NCI-H1417 (cell line): ENCODE measurements around the gene PDE9A.
"Not testable (repeated sequence)": the region's sequence is repeated elsewhere in the genome, so short reads cannot be mapped to it uniquely, and the experiment has no call there.

ENCODE experiments used
- DNase-seq, 3 experiments: peaks; one replicate each; lab custom pipeline; 2025; lab: John Stamatoyannopoulos, UW

The PDE9A gene

DNA sequence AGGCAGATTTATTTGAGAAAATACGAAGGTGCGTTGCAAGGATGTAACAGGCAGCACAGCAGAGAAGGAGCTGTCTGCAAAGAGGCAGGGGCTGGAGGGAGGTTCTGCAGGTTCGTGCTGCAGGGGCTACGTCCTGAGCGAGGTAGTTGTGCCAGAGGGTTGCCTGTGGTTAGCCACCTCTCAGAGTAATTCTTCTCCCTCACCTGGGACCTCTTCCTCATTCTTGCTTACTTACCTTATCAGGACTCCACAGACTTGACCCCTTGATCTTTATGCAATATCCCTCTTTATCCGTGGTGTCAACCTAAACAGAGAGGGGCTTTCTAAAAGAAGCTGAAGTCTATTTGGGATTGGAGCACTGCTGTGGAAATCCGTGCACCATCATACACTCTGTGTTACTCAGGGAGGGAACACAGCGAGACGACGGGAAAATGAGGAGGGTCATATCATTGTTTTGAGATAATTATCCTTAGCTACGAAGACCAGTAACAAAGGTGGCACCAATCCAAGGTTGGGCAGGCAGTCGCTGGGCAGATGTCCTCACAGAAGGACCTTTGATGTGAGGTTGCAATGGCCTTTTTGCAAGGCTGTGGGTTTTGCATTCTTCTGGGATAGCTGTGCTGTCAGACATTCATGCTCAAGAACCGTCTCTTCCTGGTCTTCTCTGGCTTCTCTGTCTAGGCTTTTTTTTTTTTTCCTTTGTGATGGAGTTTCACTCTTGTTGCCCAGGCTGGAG, 143.1 kb downstream of the PDE9A start:
- no peak for DNase-seq

DNA sequence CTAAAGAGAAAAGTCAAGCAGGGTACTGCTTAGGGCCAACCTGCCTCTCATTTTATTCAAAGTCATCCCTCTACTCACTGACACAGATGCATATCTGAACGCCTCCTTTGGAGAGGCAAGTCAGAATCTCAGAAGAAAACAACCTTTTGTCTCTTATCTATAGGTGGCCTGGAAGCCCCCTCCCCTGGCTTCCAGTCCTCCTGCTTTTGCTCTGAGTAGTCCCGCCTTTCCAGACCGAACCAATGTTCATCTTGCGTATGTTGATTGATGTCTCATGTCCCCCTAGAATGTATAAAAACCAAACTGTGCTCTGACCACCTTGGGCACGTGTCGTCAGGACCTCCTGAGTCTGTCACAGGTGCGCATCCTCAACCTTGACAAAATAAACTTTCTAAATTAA, 144.1 kb downstream of the PDE9A start:
- DNase-seq: no peak

DNA sequence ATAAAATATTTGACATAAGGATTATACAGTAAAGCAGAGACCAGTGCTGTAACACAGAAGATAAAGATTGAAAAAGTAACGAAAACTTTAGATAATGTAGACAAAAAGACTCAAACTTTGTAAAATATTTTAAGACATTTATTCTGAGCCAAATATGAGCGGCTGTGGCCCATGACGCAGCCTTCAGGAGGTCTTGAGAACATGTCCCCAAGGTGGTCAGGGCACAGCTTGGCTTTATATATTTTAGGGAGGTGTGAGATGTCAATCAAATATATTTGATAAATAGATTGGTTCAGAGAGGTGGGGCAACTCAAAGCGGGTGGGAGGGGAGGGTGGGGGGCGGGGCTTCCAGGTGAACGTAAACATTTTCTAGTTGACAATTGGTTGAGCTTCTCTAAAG, 144.7 kb downstream of the PDE9A start:
- no peak for DNase-seq

DNA sequence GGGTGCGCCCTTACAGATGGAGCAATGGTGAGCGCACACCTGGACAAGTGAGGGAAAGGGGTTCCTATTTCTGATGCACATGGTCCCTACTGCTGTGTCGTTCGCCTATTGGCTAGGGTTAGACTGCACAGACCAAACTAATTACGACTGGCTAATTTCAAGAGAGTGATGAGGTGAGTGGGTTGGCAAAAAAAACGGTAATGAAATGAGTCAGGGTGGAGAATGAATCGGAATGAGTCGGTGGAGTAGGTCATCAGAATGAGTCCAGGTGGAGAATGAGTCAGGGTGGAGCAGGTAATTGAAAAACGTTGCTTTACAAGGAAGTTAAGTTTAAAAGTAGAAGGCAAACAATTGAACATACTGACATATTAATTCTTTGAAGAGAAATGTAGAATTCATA, 146.1 kb downstream of the PDE9A start:
- no peak for DNase-seq

DNA sequence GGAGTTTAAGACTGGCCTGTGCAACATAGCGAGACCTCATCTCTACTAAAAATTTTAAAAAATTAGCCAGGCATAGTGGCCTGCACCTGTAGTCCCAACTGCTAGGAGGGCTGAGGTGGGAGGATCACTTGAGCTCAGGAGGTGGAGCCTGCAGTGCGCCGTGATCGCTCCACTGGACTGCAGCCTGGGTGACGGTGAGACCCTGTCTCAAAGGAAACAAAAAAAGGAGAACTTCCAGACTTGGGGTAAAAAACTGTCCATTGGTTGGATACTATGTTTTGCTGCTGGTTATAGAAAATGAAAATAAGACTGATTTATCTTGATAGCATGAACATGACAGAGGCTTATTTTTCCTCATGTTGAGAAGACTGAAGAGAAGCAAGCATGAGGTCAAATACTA, 146.5 kb downstream of the PDE9A start:
- DNase-seq: no peak

DNA sequence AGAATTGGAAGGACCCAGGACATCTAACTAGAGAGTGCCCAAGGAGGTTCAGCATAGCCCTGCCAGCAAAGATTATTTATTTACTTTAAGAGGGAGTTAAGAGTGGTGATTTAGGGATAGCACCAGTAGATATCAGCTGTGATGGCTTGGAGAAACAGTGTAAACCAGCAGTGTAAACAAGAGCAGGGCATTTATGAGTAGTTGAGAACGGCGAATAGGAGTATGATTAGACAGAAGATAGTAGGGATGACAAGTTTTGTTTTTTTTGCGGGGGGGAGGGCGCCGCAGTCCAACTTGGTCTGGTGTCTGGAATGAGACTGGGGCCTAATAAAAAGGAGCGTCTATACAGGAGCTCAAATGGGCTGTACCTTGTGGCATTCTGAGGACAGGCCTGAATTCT, 148.2 kb downstream of the PDE9A start:
- not testable (repeated sequence) for DNase-seq

DNA sequence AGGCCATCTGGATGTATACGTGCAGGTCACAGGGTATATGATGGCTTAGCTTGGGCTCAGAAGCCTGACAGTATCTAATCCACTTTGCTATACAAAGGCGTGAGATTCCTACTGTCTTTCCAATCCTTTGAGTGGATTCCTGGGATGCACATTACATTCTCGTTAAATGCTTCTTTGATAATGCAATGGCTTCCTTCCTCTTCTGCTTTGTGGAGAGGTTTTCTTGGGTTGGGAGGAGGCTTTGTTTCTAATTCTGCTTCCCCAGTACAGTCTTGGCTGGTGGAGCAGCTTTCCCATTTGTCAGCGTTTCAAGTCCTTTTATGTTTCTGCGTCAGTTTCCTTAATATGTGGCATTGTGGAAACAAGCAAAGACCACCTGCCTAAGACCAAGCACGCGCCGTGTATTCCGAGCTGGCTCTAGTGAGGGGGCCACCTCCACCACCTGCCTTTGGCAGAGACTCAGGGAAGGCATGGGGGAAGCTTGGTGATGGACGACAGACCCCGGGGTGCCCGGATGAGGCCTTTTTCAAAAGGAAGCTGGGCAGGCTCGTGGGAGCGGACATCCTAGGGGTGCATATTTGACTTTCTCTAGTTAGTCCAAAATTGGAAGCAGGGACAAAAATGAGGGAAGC, 153.2 kb downstream of the PDE9A start:
- no peak for DNase-seq

DNA sequence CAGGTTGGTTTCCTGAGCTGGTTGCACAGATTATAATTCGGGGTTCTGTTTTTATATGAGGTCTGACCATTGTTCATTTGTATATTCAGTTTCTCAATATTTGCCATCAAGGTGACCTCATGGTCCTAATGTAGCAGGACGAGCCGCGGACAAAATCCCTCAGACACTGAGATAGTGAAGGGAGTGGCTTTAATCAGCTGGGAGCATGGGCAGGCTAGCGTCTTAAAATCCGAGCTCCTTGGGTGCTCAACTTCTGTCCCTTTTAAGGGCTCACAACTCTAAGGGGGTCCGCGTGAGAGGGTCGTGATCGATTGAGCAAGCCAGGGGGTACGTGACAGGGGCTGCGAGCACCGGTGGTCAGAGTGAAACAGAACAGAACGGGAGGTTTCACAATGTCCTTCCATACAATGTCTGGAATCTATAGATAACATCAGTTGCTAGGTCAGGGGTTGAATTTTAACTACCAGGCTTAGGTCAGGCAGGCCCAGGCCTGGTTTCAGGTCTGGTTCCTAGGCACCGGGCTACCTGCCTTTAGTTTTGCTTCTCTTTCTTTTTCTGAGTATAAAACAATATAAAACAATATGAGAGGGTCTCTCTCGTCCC, 154.0 kb downstream of the PDE9A start:
- DNase-seq: not testable (repeated sequence)

DNA sequence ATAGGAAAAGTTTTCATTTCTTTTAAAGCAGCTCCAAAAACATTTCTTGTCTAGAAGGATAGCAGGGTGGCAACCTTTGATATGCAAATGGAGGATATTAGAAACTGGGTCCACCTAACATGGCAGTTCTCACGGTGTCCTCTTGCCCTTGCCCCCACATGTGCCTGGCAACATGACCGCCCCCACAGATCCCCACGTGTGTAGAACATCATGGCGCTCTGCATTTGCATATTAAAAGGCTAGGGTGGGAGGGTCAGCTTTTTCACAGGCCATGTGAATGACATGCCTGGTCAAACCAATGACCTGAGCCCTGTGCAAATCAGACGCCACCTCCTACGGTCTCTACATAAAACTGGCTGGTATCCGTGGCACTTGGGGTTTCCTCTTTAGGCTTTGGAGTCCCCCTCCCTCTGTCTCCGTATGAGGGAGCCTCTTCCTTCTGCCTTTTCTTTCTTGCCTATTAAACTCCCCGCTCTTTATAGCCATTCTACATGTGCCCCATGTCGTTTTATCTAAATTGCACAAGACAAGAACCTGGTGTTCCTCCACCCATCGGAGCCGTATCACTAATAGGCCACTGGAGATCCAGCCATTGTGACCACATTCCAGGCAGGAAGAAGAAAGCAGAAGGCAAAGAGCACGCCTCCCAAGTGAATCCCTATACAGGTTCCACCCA, 154.7 kb downstream of the PDE9A start:
- no peak for DNase-seq

DNA sequence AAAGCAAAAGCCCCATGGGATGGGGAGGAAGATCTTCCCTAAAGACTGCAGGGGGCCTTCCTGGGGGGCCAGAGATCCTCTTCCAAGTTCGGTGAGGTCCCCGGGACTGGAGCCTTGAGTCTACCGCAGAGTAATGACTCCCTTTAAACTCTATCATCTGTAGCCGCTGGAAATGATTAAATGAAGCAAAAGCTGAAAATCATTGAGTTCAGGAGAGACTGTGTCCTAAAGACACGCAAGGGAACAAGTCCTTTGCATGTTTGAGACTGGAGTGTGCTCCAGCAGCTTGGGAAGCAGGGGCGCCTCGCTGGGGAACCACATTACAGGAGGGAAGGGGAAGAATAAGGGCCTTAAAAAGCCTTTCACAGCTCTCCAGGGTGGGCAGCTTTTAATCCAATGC, 155.8 kb downstream of the PDE9A start:
- no peak for DNase-seq

DNA sequence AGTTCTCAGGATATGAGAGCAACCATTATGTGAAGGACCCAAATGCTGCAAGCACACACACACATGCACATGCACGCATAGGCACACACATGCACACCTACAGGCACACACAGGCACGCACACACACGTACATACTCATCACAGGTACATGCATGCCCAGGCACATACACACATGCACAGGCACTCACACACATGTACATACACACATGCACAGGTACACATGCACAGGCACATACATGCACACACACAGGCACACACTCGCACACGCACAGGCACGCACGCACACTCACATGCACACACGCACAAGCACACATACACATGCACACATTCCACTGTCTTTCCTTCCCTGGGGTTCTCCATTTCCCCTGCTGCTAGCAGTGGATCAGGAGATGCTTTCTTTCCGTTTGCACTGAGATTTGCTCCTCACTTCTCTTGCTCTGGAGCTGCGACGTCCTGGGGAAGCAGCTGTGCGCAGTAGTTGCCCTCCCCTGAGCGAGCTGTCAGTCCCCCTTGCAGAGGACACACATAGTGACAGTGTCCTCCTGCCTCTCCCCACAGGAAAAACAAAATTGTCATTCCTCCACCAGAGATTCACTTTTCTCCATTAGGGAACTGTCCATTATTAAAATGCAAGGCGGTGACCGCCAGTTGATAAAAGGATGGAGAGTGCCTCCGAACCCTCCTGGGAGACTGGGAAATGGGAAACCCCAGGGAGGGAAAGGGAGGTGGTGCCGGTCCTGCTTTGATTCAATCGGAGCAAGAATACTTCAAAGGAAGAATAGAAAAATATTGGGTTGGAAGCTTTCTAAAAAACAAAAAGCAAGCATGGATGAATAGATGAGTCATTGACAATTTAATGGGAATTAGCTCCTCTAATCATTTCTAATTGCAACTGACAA, 156.4 kb downstream of the PDE9A start:
- no peak for DNase-seq

DNA sequence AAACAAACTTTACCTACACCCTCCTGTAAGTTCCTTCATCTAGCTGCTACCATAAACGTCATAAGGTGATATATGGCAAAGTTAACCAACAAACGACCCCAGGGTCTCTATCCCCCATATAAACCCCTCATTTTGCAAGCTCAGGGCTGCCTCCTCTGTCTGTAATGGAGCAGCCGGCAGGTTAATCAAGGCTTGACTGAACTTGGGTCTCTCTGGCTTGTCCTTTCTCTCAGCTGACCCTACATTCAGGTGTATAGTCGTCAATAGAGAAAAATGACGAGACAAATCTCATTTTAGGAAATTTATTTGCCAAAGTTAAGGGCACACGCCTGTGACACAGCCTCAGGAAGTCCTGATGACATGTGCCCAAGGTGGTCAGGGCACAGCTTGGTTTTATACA, 158.5 kb downstream of the PDE9A start:
- no peak for DNase-seq

DNA sequence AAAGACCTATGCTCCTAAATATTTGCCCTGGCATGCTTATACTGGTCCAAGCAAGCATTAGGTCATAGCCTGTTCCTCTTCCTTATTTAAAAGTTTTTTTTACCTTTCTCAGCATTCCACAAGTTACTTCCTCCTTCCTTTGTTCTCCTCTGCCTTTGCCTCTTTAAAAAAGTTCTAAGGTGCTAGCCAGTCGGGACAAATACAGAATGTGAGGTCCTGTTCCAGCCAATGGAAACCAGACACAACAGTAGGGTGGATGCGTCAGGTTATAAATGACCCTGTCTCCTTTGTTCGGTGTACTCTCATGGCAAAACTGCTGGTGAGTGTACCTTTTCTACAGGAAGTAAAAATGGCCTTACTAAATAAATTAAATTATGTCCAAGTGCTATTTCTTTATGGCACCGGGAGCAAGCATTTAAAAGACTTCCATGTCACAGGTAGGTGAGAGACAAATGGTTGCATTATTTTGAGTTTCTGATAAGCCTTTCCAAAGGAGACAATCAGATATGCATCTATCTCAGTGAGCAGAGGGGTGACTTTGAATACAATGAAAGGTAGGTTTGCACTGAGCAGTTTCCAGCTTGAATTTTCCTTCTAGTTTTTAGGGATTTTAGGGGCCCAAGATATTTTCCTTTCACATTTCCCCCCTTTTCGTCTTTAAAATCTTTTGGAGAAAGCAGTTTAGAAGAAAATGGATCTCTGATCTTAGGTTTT, 159.3 kb downstream of the PDE9A start:
- DNase-seq: not testable (repeated sequence)

DNA sequence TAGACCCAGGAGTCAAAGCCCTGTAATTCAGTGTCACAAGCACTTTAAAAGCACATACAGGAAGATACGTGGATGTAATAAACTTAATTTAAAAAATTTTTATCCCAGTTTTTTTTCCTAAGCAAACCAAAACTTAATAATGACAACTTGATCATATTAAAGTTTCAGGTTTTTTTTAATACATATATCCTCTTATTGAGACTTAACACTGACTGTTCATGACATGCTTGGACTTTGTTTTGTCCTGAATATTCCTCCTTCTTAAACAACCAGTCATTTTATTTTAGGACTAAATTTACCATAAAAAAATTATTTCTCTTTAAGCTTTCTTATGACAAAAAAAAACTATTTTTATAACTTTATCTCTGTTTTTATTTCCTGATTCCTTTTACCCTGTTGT, 161.8 kb downstream of the PDE9A start:
- peak in 1 of 3 experiments; percentile 6 for DNase-seq

DNA sequence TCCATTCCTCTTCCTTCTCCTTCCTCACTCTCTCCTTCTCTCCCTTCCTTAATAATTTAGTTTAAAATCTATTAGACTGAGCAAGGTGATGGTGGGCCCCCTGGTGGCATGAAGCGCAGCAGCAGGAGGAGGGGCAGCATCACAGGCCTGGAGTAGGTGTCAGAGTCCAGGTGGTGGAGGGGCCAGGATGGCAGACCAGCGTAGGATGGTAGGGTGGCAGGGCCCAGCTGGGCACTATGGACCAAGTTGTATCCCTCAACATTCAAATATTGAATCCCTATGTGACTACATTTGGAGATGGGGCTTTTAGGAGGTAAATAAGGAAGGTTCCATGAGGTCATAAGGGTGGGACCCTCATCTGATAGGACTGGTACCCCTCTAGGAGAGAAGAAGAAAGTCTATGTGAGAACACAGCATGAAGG, 164.9 kb downstream of the PDE9A start:
- DNase-seq: peak; percentile 12 to 64 (median 29)

DNA sequence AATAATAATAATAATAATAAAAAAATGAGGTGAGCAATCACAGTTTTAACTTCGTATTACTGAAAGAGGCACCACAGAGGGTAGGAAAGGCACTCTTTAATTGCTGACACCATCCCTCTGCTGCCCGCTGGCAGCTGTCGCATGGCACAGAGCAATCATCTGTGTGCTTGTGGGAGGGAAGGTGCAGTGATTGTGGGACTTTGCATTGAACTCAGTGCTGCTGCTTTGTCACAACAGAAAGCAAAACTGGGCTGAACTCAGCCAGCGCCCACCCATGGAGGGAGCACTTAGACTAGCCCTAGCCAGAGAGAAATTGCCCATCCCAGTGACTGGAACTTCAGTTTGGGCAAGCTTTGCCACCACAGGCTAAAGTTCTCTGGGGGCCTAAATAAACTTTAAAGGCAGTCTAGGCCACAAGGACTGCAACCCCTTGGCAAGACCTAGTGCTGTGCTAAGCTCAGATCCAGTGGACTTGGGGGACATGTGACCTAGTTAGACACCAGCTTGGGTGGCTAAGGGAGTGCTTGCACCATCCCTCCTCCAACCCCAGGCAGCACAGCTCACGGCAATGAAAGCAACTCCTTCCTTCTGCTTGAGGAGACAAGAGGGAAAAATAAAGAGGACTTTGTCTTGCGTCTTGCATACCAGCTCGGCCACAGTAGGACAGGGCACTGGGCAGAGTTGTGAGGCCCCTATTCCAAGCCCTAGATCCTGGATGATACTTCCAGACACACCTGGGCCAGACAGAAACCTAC, 166.6 kb downstream of the PDE9A start:
- DNase-seq: no peak

DNA sequence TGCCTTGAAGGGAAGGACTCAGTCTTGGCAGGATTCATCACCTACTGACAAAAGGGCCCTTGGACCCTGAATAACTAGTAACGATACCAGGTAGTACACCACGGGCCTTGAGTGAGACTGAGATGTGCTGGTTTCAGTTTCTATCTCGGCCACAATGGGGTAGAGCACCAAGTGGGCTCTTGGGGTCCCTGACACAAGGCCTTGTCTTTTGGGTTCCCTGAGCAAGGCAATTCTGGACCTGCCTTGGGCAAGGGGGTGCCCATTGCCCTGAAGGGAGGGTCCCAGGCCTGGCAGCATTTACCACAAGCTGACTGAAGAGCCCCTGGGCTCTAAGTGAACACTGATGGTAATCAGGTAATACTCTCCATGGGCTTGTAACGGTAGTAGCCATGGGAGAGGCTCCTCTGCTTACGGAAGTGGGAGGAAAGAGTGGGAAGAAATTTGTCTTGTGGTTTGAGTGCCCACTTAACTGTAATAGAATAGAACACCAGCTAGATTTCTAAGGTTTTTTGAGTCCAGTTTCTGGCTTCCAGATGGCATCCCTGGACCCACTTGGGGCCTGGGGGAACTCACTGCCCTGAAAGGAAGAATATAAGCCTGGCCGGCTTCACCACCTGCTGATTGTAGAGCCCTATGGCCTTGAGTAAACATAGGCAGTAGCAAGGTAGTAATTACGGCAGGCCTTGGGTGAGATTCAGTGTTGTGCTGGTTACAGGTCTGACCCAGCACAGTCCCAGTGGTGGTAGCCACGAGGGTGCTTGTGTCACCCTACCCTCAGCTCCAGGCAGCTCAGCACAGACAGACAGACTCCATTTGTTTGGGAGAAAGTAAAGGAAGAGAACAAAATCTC, 167.4 kb downstream of the PDE9A start:
- DNase-seq: peak in 2 of 3 experiments; percentile 78 to 94
